ENCODE results near the gene UCK2. TPM values are rescaled to one million over a fixed set of nuclear protein-coding genes. Genes with fewer than 3 reads are reported as not detected.

The UCK2 gene
- total and polyA plus RNA-seq, 10 of the 15 experiments (the other 5 are each of a cell fraction or from before 2014, with no cell fraction given): 55.3 to 106 (median 84.9) TPM

- no peak for ATAC-seq
- no peaks in the 10 kb centered on the region for H4K20me1 ChIP-seq (ENCODE audit: control insufficient read depth, insufficient read depth)
- H3K9me3 ChIP-seq (replicated peaks; ENCODE audit: control insufficient read depth, insufficient read depth, low read length): no peaks in the 10 kb centered on the region
- in situ Hi-C loops (cut with MboI) (no loop called here), intact Hi-C loops (cut with micrococcal nuclease; ENCODE audit: unreplicated experiment) (no loop called here)
- no peak for DNase-seq (ENCODE audit: low read depth, low spot score)
- peaks cover 87% of the 10 kb centered on the region for H3K79me2 ChIP-seq (ENCODE audit: control insufficient read depth, insufficient read depth, low read length)
- no peak for FAIRE-seq
- H3K4me2 ChIP-seq (ENCODE audit: control insufficient read depth, insufficient read depth): no peak overlapping the region; the same call in 1 of the 2 replicates
- ChIA-PET RAD21 (ENCODE audit: unreplicated experiment) (interaction anchor here (1.0 to 4.6 kb wide), 5 partner anchors 9 to 65 kb away, joined by 3 to 13 read pairs (median 6); no protein-coding TSS in a partner anchor), CTCF (interaction anchor here (0.8 to 2.2 kb wide), 8 partner anchors 8 to 151 kb away, joined by 3 to 11 read pairs (median 4); partner anchors contain the start of gene UCK2), SMC1A (ENCODE audit: uncharacterized antibody, unreplicated experiment) (interaction anchor here (0.7 to 3.5 kb wide), 10 partner anchors 8 to 150 kb away, joined by 3 to 29 read pairs (median 4); no protein-coding TSS in a partner anchor), POLR2A (interaction anchor here (0.6 to 1.3 kb wide), 4 partner anchors 8 to 358 kb away, joined by 3 to 9 read pairs (median 4); no protein-coding TSS in a partner anchor)
- no peak overlapping the region; the same call in 1 of the 2 replicates for H2AFZ ChIP-seq (ENCODE audit: control insufficient read depth, low read depth, low read length)
- H3K9ac ChIP-seq (ENCODE audit: control insufficient read depth, insufficient read depth, low read length): no peak overlapping the region
- H3K27ac ChIP-seq (ENCODE audit: control insufficient read depth, insufficient read depth): no peak overlapping the region; the same call in 1 of the 2 replicates
- TSS peak; percentile 16 for BruUV-seq (replicated peaks)
- H3K4me1 ChIP-seq (ENCODE audit: control insufficient read depth, insufficient read depth, low read length): peaks cover 14% of the 10 kb centered on the region
- TF ChIP-seq KLF5 (IDR thresholded peaks at IDR 0.05; ENCODE audit: partially characterized antibody): no peak
- TF ChIP-seq SMAD1 (IDR thresholded peaks at IDR 0.05; ENCODE audit: low read depth, partially characterized antibody): no peak
- no peak for TF ChIP-seq RUNX3 (IDR thresholded peaks at IDR 0.05; ENCODE audit: low read length)
- no peak for TF ChIP-seq SP1 (IDR thresholded peaks at IDR 0.05; ENCODE audit: low read depth, low read length)
- no peak for TF ChIP-seq PKNOX1 (IDR thresholded peaks at IDR 0.05)
- no peak for TF ChIP-seq RAD21 (IDR thresholded peaks at IDR 0.05; ENCODE audit: insufficient read depth, low read depth, low read length)
- H3K4me3 ChIP-seq: no peak overlapping the region
- WGBS (ENCODE audit: insufficient coverage, insufficient replicate concordance, low lambda C conversion rate, missing lambda C conversion rate): 84% methylated on average over 6 of the region's 6 CpGs
- no peaks in the 10 kb centered on the region; a peak in 1 of 4 replicates for H3K36me3 ChIP-seq (ENCODE audit: control insufficient read depth in 2 of 2, insufficient read depth in 2 of 2, low read length in 1 of 2)
- H3K27me3 ChIP-seq (replicated peaks in 1 of 2; ENCODE audit: control insufficient read depth in 2 of 2, insufficient read depth in 2 of 2, low read length in 1 of 2): no peaks in the 10 kb centered on the region
Observed at GRCh38 chr1:165836664-165837482, 9.5 kb downstream of the UCK2 start.
